CD14-positive monocyte (primary cell): ENCODE measurements around the gene DRAXIN. TPM values are rescaled to one million over a fixed set of nuclear protein-coding genes. Genes with fewer than 3 reads are reported as not detected.

ENCODE experiments used
- DNase-seq, 3 donors: peaks; one replicate each; pipeline ENCODE4 v3.0.0-alpha.2; 2011 to 2022
- H2AFZ ChIP-seq: 2 replicates; pipeline ENCODE4 v1.6.0; 2012; ENCODE audit warnings: mild to moderate bottlenecking, low read depth, low read length, inconsistent platforms; ENCODE audit not compliant: insufficient read depth, poor library complexity, severe bottlenecking
- H3K27ac ChIP-seq, 2 donors: 1 replicate in 1 of 2; 2 replicates in 1 of 2; pipeline ENCODE4 v1.5.1; 2012 to 2013; ENCODE audit warnings: low read length in 2 of 2, control low read depth in 1 of 2, inconsistent platforms in 1 of 2, low read depth in 1 of 2, mild to moderate bottlenecking in 1 of 2
- H3K27me3 ChIP-seq, 2 donors: one replicate each; pipeline versions ENCODE4 v1.6.0 to v1.6.1; 2011 to 2013; ENCODE audit warnings: low read length in 2 of 2; ENCODE audit not compliant: control insufficient read depth in 2 of 2, insufficient read depth in 2 of 2
- H3K36me3 ChIP-seq, 2 donors: replicated peaks in 1 of 2; 1 replicate in 1 of 2; 2 replicates in 1 of 2; pipeline versions ENCODE4 v1.5.1 to v1.6.1; 2012 to 2013; ENCODE audit warnings: low read length in 2 of 2, control low read depth in 1 of 2, inconsistent platforms in 1 of 2, mild to moderate bottlenecking in 1 of 2; ENCODE audit not compliant: insufficient read depth in 2 of 2, control insufficient read depth in 1 of 2
- H3K4me1 ChIP-seq, 2 donors: 1 replicate in 1 of 2; 2 replicates in 1 of 2; pipeline versions ENCODE4 v1.5.1 to v1.6.1; 2012 to 2013; ENCODE audit warnings: low read length in 2 of 2, control low read depth in 1 of 2, inconsistent platforms in 1 of 2, mild to moderate bottlenecking in 1 of 2, moderate library complexity in 1 of 2; ENCODE audit not compliant: insufficient read depth in 2 of 2, control insufficient read depth in 1 of 2
- H3K4me2 ChIP-seq: replicated peaks from 2 replicates; pipeline ENCODE3; 2012; ENCODE audit warnings: low read length, moderate library complexity, mild to moderate bottlenecking; ENCODE audit not compliant: poor library complexity, severe bottlenecking; ENCODE audit errors: extremely low read depth
- H3K4me3 ChIP-seq, 3 experiments: fragments of 200-600 bp in 1 of 3; sonication (generic) in 1 of 3; replicated peaks in 1 of 3; 1 replicate in 2 of 3; 2 replicates in 1 of 3; pipeline ENCODE4 v1.5.1; 2011 to 2013; ENCODE audit warnings: low read length in 3 of 3, mild to moderate bottlenecking in 3 of 3, control low read depth in 2 of 3, low read depth in 2 of 3, inconsistent platforms in 1 of 3, moderate library complexity in 1 of 3
- H3K79me2 ChIP-seq: 2 replicates; pipeline ENCODE4 v1.6.0; 2012; ENCODE audit warnings: mild to moderate bottlenecking, control low read depth, inconsistent platforms, low read length, moderate library complexity; ENCODE audit not compliant: insufficient read depth
- H3K9ac ChIP-seq: 2 replicates; pipeline ENCODE4 v1.6.0; 2017; ENCODE audit warnings: low read length, mild to moderate bottlenecking; ENCODE audit not compliant: insufficient read depth, poor library complexity, severe bottlenecking
- H3K9me3 ChIP-seq, 2 donors: replicated peaks in 1 of 2; 1 replicate in 1 of 2; 2 replicates in 1 of 2; pipeline versions ENCODE4 v1.5.1 to v1.6.1; 2012 to 2013; ENCODE audit warnings: low read length in 2 of 2, control low read depth in 1 of 2; ENCODE audit not compliant: control insufficient read depth in 1 of 2, insufficient read depth in 1 of 2
- H4K20me1 ChIP-seq: 2 replicates; pipeline ENCODE4 v1.6.0; 2012; ENCODE audit warnings: mild to moderate bottlenecking, low read length, control low read depth, moderate library complexity; ENCODE audit not compliant: insufficient read depth
- H3K27ac Mint-ChIP-seq, 7 donors: one replicate each; pipeline ENCODE4 v1.8.0; 2020; ENCODE audit warnings: mild to moderate bottlenecking in 7 of 7, mixed read lengths in 7 of 7, moderate library complexity in 6 of 7, inconsistent platforms in 2 of 7
- H3K27me3 Mint-ChIP-seq, 3 donors: one replicate each; pipeline ENCODE4 v1.8.0; 2021 to 2022; ENCODE audit warnings: low read depth in 3 of 3, mild to moderate bottlenecking in 3 of 3, mixed read lengths in 3 of 3, moderate library complexity in 3 of 3, inconsistent platforms in 1 of 3
- H3K36me3 Mint-ChIP-seq, 2 donors: one replicate each; pipeline ENCODE4 v1.8.0; 2020; ENCODE audit warnings: mixed read lengths in 2 of 2, inconsistent platforms in 1 of 2, mild to moderate bottlenecking in 1 of 2
- H3K4me1 Mint-ChIP-seq: one replicate; pipeline ENCODE4 v1.8.0; 2020; ENCODE audit warnings: mild to moderate bottlenecking, mixed read lengths
- H3K4me3 Mint-ChIP-seq, 2 donors: one replicate each; pipeline ENCODE4 v1.8.0; 2020; ENCODE audit warnings: mild to moderate bottlenecking in 2 of 2, mixed read lengths in 2 of 2, moderate library complexity in 1 of 2
- H3K9me3 Mint-ChIP-seq, 7 donors: one replicate each; pipeline ENCODE4 v1.8.0; 2020 to 2022; ENCODE audit warnings: mixed read lengths in 7 of 7, mild to moderate bottlenecking in 6 of 7, moderate library complexity in 6 of 7, inconsistent platforms in 2 of 7
- CTCF ChIP-seq: fragments of 200-600 bp; IDR thresholded peaks from one replicate; pipeline ENCODE4 v1.8.0; 2022; ENCODE audit warnings: antibody characterized with exemption, mild to moderate bottlenecking
- WGBS: methylation state at CpG from one replicate; pipeline ENCODE4 v1.1.5; 2013; ENCODE audit warnings: missing lambda C conversion rate; ENCODE audit not compliant: insufficient coverage; 5-methylcytosine and 5-hydroxymethylcytosine counted together
- intact Hi-C, 2 donors: fragments of 100-400 bp; cut with micrococcal nuclease; formaldehyde crosslinking; loops; one replicate each; pipeline versions ENCODE4 v1.15.0 to v1.15.1; 2023
- polyA plus RNA-seq, 3 donors: library from polyadenylated mRNA; depleted of rRNA in 1 of 3; unstranded in 2 of 3; stranded (reverse) in 1 of 3; fragments of 300-500 nt in 2 of 3; fragments of >200 nt in 1 of 3; fragmentation: Illumina TruSeq in 2 of 3; gene quantifications; 1 replicate in 2 of 3; 2 replicates in 1 of 3; pipeline ENCODE4 v1.2.3, GENCODE V29; 2012 to 2021

The DRAXIN gene
- polyA plus RNA-seq, 3 donors: 0.14 to 0.27 (median 0.18) TPM

- Histone ChIP-seq H3K36me3 (no peaks in the 10 kb centered on the region), H3K9me3 (no peaks in the 10 kb centered on the region), H3K4me3 (no peak overlapping the region), H3K9ac (no peak overlapping the region), H3K27ac (no peak overlapping the region), H3K27me3 (peaks cover 0 to 20% of the 10 kb centered on the region in 2 donors), H3K4me2 (no peak overlapping the region), H2AFZ (no peak overlapping the region), H3K79me2 (no peaks in the 10 kb centered on the region), H3K4me1 (peaks cover 5 to 11% of the 10 kb centered on the region in 2 donors), H4K20me1 (no peaks in the 10 kb centered on the region)
- Mint-ChIP-seq H3K4me3 (no peak overlapping the region), H3K27me3 (peaks cover 11 to 35% (median 20%) of the 10 kb centered on the region in 3 donors), H3K4me1 (peaks cover 9% of the 10 kb centered on the region), H3K27ac (no peak overlapping the region), H3K36me3 (peaks cover 0 to 1% of the 10 kb centered on the region in 2 donors), H3K9me3 (peaks cover 0 to 2% (median 0%) of the 10 kb centered on the region in 7 donors)
- TF ChIP-seq CTCF: no peak
- intact Hi-C loops: no loop called here
- DNase-seq: no peak
- WGBS: 84% methylated on average over 4 of the region's 7 CpGs
Measured at GRCh38 chr1:11764519-11764918, 73.0 kb downstream of the DRAXIN start.

- no peak overlapping the region for H3K9ac ChIP-seq
- no peak overlapping the region for H3K4me2 ChIP-seq
- H2AFZ ChIP-seq: no peak overlapping the region
- intact Hi-C loops: no loop called here
- H3K36me3 ChIP-seq: no peaks in the 10 kb centered on the region
- TF ChIP-seq CTCF: no peak
- peaks cover 0 to 1% of the 10 kb centered on the region in 2 donors for H3K36me3 Mint-ChIP-seq
- no peak for DNase-seq
- H4K20me1 ChIP-seq: no peaks in the 10 kb centered on the region
- H3K4me1 ChIP-seq: peaks cover 5 to 11% of the 10 kb centered on the region in 2 donors
- H3K27me3 Mint-ChIP-seq: peaks cover 11 to 26% (median 20%) of the 10 kb centered on the region in 3 donors
- no peaks in the 10 kb centered on the region for H3K9me3 ChIP-seq
- H3K4me1 Mint-ChIP-seq: peaks cover 9% of the 10 kb centered on the region
- peaks cover 0 to 2% (median 0%) of the 10 kb centered on the region in 7 donors for H3K9me3 Mint-ChIP-seq
- H3K27ac ChIP-seq: no peak overlapping the region
- no peaks in the 10 kb centered on the region for H3K79me2 ChIP-seq
- no peak overlapping the region for H3K4me3 Mint-ChIP-seq
- H3K4me3 ChIP-seq: no peak overlapping the region
- H3K27ac Mint-ChIP-seq: no peak overlapping the region
- 85% methylated on average over 12 of the region's 19 CpGs for WGBS
- peaks cover 0 to 18% of the 10 kb centered on the region in 2 donors for H3K27me3 ChIP-seq
Measured at GRCh38 chr1:11765661-11766428, 74.3 kb downstream of the DRAXIN start.
